HG03565 (cell line): ENCODE results near the gene BSX.

Experiments used
- ATAC-seq: cut with Tn5 transposase; IDR thresholded peaks from one replicate; pipeline ENCODE4 v1.9.1; 2021; ENCODE audit warnings: mild to moderate bottlenecking, moderate library complexity; ENCODE audit not compliant: unreplicated experiment

Gene BSX

GRCh38 chr11:122963961-122964360 is 17.7 kb downstream of the BSX start:
- ATAC-seq = no peak

GRCh38 chr11:122954455-122954854 is 27.2 kb downstream of the BSX start:
- no peak for ATAC-seq

- ATAC-seq = no peak
These were observed 30.4 kb downstream of the BSX start for GRCh38 chr11:122951211-122951610.

GRCh38 chr11:122938557-122938956 is 43.1 kb downstream of the BSX start:
- ATAC-seq = no peak

- no peak for ATAC-seq
These were observed 43.7 kb downstream of the BSX start for GRCh38 chr11:122937983-122938382.

GRCh38 chr11:122933416-122933815 is 48.2 kb downstream of the BSX start:
- no peak for ATAC-seq

- ATAC-seq = no peak
These were observed 50.1 kb downstream of the BSX start for GRCh38 chr11:122931510-122931909.
